H1 (cell line): Measurements from ENCODE around the gene PHLPP1. TPM values are rescaled to one million over a fixed set of nuclear protein-coding genes. Genes with fewer than 3 reads are reported as not detected.

Experiments used
- CTCF ChIA-PET: fragments of 300-600 bp; sonication (Branson Sonifier 250); formaldehyde crosslinking; loops from one replicate; lab custom pipeline; 2021; ENCODE audit not compliant: partially characterized antibody; lab: Charles Lee
- POLR2A ChIA-PET: fragments of 300-600 bp; sonication (Branson Sonifier 250); formaldehyde crosslinking; loops from one replicate; lab custom pipeline; 2021; ENCODE audit warnings: inconsistent platforms; ENCODE audit not compliant: partially characterized antibody; lab: Charles Lee
- DNase-seq, 2 experiments: peaks; one replicate each; pipeline versions ENCODE4 v3.0.0 to v3.0.0-alpha.2; 2010 to 2022; ENCODE audit warnings: low spot score in 2 of 2, low read depth in 1 of 2, mixed read lengths in 1 of 2
- FAIRE-seq: peaks from 2 replicates; lab custom pipeline; 2011; peaks lifted over from hg19 to GRCh38; lab: Jason Lieb, UNC
- H2AFZ ChIP-seq: 2 replicates; pipeline ENCODE4 v1.8.1; 2012; ENCODE audit warnings: low read length, inconsistent platforms
- H2AK5ac ChIP-seq: 2 replicates; pipeline ENCODE4 v1.6.1; 2013; ENCODE audit warnings: low read depth, low read length
- H2BK120ac ChIP-seq: replicated peaks from 2 replicates; pipeline ENCODE3; 2013; ENCODE audit warnings: low read depth, low read length, inconsistent platforms
- H2BK12ac ChIP-seq: 2 replicates; pipeline ENCODE4 v1.6.1; 2013; ENCODE audit warnings: low read depth, low read length
- H2BK15ac ChIP-seq: 2 replicates; pipeline ENCODE4 v1.6.1; 2013; ENCODE audit warnings: low read length
- H2BK20ac ChIP-seq: 2 replicates; pipeline ENCODE4 v1.6.1; 2013; ENCODE audit warnings: low read length
- H2BK5ac ChIP-seq: 2 replicates; pipeline ENCODE4 v1.6.1; 2013; ENCODE audit warnings: low read depth, low read length
- H3K14ac ChIP-seq: 2 replicates; pipeline ENCODE4 v1.6.1; 2013; ENCODE audit warnings: inconsistent platforms; ENCODE audit not compliant: insufficient read length
- H3K18ac ChIP-seq: 2 replicates; pipeline ENCODE4 v1.6.1; 2013; ENCODE audit warnings: low read length; ENCODE audit errors: extremely low read depth
- H3K23ac ChIP-seq: 2 replicates; pipeline ENCODE4 v1.6.1; 2013; ENCODE audit warnings: inconsistent platforms; ENCODE audit not compliant: insufficient read length
- H3K23me2 ChIP-seq: 2 replicates; pipeline ENCODE4 v1.6.1; 2013; ENCODE audit warnings: low read depth, low read length
- H3K27ac ChIP-seq: 2 replicates; pipeline ENCODE4 v1.6.1; 2011; ENCODE audit warnings: low read depth, low read length, inconsistent platforms
- H3K27me3 ChIP-seq, 4 experiments: replicated peaks in 1 of 4; 1 replicate in 1 of 4; 2 replicates in 3 of 4; pipeline versions ENCODE4 v1.6.1 to v1.8.1; 2011 to 2013; ENCODE audit warnings: low read length in 3 of 4, mild to moderate bottlenecking in 3 of 4, inconsistent platforms in 2 of 4, mixed read lengths in 2 of 4, moderate library complexity in 1 of 4; ENCODE audit not compliant: control insufficient read depth in 3 of 4, insufficient read depth in 3 of 4; ENCODE audit errors: extremely low read depth in 1 of 4
- H3K36me3 ChIP-seq, 4 experiments: 2 replicates each; pipeline versions ENCODE4 v1.6.1 to v1.8.1; 2011 to 2013; ENCODE audit warnings: mild to moderate bottlenecking in 4 of 4, low read length in 3 of 4, moderate library complexity in 2 of 4, control low read depth in 1 of 4, inconsistent platforms in 1 of 4; ENCODE audit not compliant: insufficient read depth in 4 of 4, control insufficient read depth in 2 of 4
- H3K4ac ChIP-seq: replicated peaks from 2 replicates; pipeline ENCODE3; 2013; ENCODE audit warnings: low read length, low read depth, mixed read lengths, inconsistent platforms; ENCODE audit not compliant: insufficient read length
- H3K4me1 ChIP-seq, 4 experiments: replicated peaks in 1 of 4; 1 replicate in 1 of 4; 2 replicates in 3 of 4; pipeline versions ENCODE4 v1.6.1 to v1.8.1; 2011 to 2013; ENCODE audit warnings: low read length in 3 of 4, inconsistent platforms in 2 of 4, mixed read lengths in 1 of 4; ENCODE audit not compliant: insufficient read depth in 4 of 4, control insufficient read depth in 3 of 4
- H3K4me2 ChIP-seq, 2 experiments: 2 replicates each; pipeline versions ENCODE4 v1.6.1 to v1.8.1; 2011 to 2013; ENCODE audit warnings: low read depth in 2 of 2, low read length in 2 of 2, control low read depth in 1 of 2, inconsistent platforms in 1 of 2, mild to moderate bottlenecking in 1 of 2; ENCODE audit not compliant: insufficient read depth in 1 of 2
- H3K4me3 ChIP-seq, 4 experiments: fragments of 200-600, 300-600 bp in 1 of 4; sonication (generic), shearing (Covaris generic), sonication (Bioruptor Twin) in 1 of 4; 2 replicates each; pipeline versions ENCODE4 v1.5.1 to v1.8.1; 2011 to 2016; ENCODE audit warnings: low read length in 4 of 4, low read depth in 3 of 4, control low read depth in 2 of 4, inconsistent platforms in 2 of 4, mild to moderate bottlenecking in 2 of 4, mixed read lengths in 1 of 4, moderate library complexity in 1 of 4; ENCODE audit not compliant: insufficient read depth in 2 of 4; ENCODE audit errors: extremely low read depth in 1 of 4
- H3K56ac ChIP-seq: replicated peaks from 2 replicates; pipeline ENCODE3; 2013; ENCODE audit warnings: low read depth, mild to moderate bottlenecking, mixed read lengths, low read length, inconsistent platforms; ENCODE audit not compliant: insufficient read length
- H3K79me1 ChIP-seq: 2 replicates; pipeline ENCODE4 v1.6.1; 2013; ENCODE audit warnings: low read depth, low read length, control low read depth
- H3K79me2 ChIP-seq, 2 experiments: 2 replicates each; pipeline versions ENCODE4 v1.6.1 to v1.8.1; 2012 to 2013; ENCODE audit warnings: low read length in 2 of 2, mild to moderate bottlenecking in 2 of 2, inconsistent platforms in 1 of 2; ENCODE audit not compliant: insufficient read depth in 2 of 2, control insufficient read depth in 1 of 2
- H3K9ac ChIP-seq, 4 experiments: replicated peaks in 1 of 4; 1 replicate in 1 of 4; 2 replicates in 3 of 4; pipeline versions ENCODE4 v1.6.1 to v1.8.1; 2011 to 2013; ENCODE audit warnings: low read depth in 3 of 4, low read length in 3 of 4, control low read depth in 2 of 4, mild to moderate bottlenecking in 2 of 4, moderate library complexity in 2 of 4, inconsistent platforms in 1 of 4; ENCODE audit errors: extremely low read depth in 1 of 4
- H3K9me3 ChIP-seq, 2 experiments: 2 replicates each; pipeline versions ENCODE4 v1.6.1 to v1.8.1; 2012 to 2013; ENCODE audit warnings: mild to moderate bottlenecking in 2 of 2, moderate library complexity in 2 of 2, control low read depth in 1 of 2, inconsistent platforms in 1 of 2, low read depth in 1 of 2, low read length in 1 of 2, mixed read lengths in 1 of 2; ENCODE audit not compliant: insufficient read depth in 2 of 2
- H4K20me1 ChIP-seq, 2 experiments: replicated peaks in 1 of 2; 2 replicates each; pipeline versions ENCODE3 to v1.8.1; 2011 to 2013; ENCODE audit warnings: inconsistent platforms in 2 of 2, low read length in 2 of 2, mild to moderate bottlenecking in 1 of 2; ENCODE audit not compliant: insufficient read depth in 2 of 2, control insufficient read depth in 1 of 2
- H4K5ac ChIP-seq: 2 replicates; pipeline ENCODE4 v1.6.1; 2013; ENCODE audit warnings: low read length, low read depth, mixed read lengths, inconsistent platforms; ENCODE audit not compliant: insufficient read length
- H4K8ac ChIP-seq: 2 replicates; pipeline ENCODE4 v1.8.0; 2013; ENCODE audit warnings: mild to moderate bottlenecking, moderate library complexity, low read length, inconsistent platforms; ENCODE audit not compliant: insufficient read depth; ENCODE audit errors: extremely low read depth
- H4K91ac ChIP-seq: replicated peaks from 2 replicates; pipeline ENCODE3; 2013; ENCODE audit warnings: low read length, mixed read lengths, inconsistent platforms; ENCODE audit not compliant: insufficient read length
- ASH2L ChIP-seq: fragments of 200-600, 300-600 bp; sonication (generic); IDR thresholded peaks from one replicate; pipeline ENCODE4 v1.7.1; 2017; ENCODE audit warnings: low read length
- JUND ChIP-seq: IDR thresholded peaks from 2 replicates; pipeline ENCODE4 v1.6.1; 2011; ENCODE audit warnings: mild to moderate bottlenecking, improper control_type of control experiment, low read length
- SUZ12 ChIP-seq: fragments of 200-600 bp; sonication (generic); IDR thresholded peaks from 2 replicates; pipeline ENCODE4 v1.6.1; 2012; ENCODE audit warnings: mild to moderate bottlenecking, inconsistent platforms, low read length, moderate library complexity, mixed read lengths
- WGBS, 2 experiments: shearing (Covaris generic) in 1 of 2; methylation state at CpG; one replicate each; pipeline versions ENCODE4 v1.1.6 to v1.1.7; 2013 to 2015; ENCODE audit warnings: low lambda C conversion rate in 2 of 2, mixed read lengths in 2 of 2, inconsistent platforms in 1 of 2, low coverage in 1 of 2, missing lambda C conversion rate in 1 of 2; ENCODE audit not compliant: insufficient replicate concordance in 2 of 2, insufficient coverage in 1 of 2, insufficient read length in 1 of 2; ENCODE audit errors: extremely low coverage in 1 of 2, missing lambda C conversion rate in 1 of 2; 5-methylcytosine and 5-hydroxymethylcytosine counted together
- polyA plus RNA-seq, 7 experiments: library from polyadenylated mRNA; depleted of rRNA in 3 of 7; stranded (reverse) in 5 of 7; unstranded in 2 of 7; fragments of >200 nt in 5 of 7; fragments of 200-250 nt in 2 of 7; gene quantifications; 1 replicate in 5 of 7; 2 replicates in 1 of 7; 4 replicates in 1 of 7; pipeline versions ENCODE4 v1.2.1 to v1.2.3, GENCODE V29; 2011 to 2013; ENCODE audit warnings: missing spikeins in 2 of 7, mixed read lengths in 2 of 7
- total RNA-seq: library from RNA; stranded (reverse); fragmentation: NEBNext Ultra II Directional; extraction: Animal tissue kit (Norgen Biotek cat#: 25700); gene quantifications from 2 replicates; pipeline ENCODE4 v1.2.1, GENCODE V29; 2021

The PHLPP1 gene
- total and polyA plus RNA-seq, 2 of the 8 experiments (the other 6 are each of a cell fraction or from before 2014, with no cell fraction given) = 28.0 to 66.3 TPM

DNA sequence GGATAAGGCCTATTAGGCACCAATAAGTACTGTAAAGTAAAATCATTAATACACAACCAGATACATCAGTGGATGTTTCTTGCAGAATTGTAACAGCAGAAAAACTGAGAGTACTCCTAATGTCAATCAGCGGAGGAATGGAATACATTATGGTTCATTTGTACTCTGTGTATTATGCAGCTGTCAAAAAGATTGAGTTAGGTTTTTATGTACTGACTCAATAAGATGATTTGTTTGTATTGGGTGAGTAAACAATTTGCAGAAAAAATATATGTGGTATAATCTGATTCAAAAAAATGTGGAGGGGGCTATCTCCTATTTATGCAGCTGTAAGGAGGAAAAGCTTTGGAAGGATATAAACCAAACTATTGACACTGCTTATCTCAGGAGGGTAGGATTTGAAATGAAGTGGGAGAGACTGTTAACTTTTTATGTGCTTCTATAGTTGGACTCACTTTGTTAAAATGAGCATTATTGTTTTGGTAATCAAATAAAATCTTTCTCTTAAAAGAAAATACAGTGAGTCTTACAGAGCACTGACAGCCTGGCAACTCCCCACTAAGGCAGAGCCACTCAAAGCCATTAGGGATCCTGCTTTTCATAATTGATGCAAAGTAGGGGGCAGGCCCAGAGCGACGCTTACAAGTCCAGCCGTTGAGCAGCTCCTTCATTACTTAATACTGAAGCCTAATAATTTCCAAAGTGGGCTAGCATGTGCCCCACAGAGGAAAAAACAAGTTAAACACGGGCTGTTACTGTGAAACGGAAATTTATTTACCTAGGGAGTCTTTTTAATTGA is 168.8 kb downstream of the PHLPP1 start:
- Histone ChIP-seq H3K4me2 (no peak overlapping the region), H2BK120ac (no peak overlapping the region), H3K23me2 (no peaks in the 10 kb centered on the region), H3K18ac (no peak overlapping the region), H2BK5ac (no peak overlapping the region), H3K4me3 (no peak overlapping the region), H3K23ac (no peak overlapping the region), H3K9ac (no peak overlapping the region), H4K91ac (no peak overlapping the region), H3K4ac (no peak overlapping the region), H3K4me1 (peaks cover 0 to 25% (median 13%) of the 10 kb centered on the region in 4 experiments), H4K8ac (no peak overlapping the region), H4K5ac (no peak overlapping the region), H2AFZ (no peak overlapping the region), H3K9me3 (no peaks in the 10 kb centered on the region), H2BK12ac (no peak overlapping the region), H3K14ac (no peak overlapping the region), H3K27ac (no peak overlapping the region), H3K56ac (no peak overlapping the region), H3K27me3 (no peaks in the 10 kb centered on the region), H3K36me3 (no peaks in the 10 kb centered on the region), H3K79me1 (peaks cover 2% of the 10 kb centered on the region; the same call in 1 of the 2 replicates), H2BK20ac (no peak overlapping the region), H2AK5ac (no peak overlapping the region), H2BK15ac (no peak overlapping the region), H3K79me2 (peaks cover 4 to 93% of the 10 kb centered on the region in 2 experiments; a peak in 3 of 4 replicates), H4K20me1 (peaks cover 2 to 3% of the 10 kb centered on the region in 2 experiments)
- FAIRE-seq (no peak), DNase-seq (no peak)
- ChIA-PET CTCF (interaction anchor here (0.6 to 1.4 kb wide), 3 partner anchors 10 to 297 kb away, joined by 3 to 4 read pairs (median 4); no protein-coding TSS in a partner anchor), POLR2A (no interaction called here)
- TF ChIP-seq JUND (no peak), SUZ12 (no peak), ASH2L (no peak)
- WGBS, 2 experiments = 79% methylated on average over 6 of the region's 6 CpGs; no CpG with 5 or more reads in 1 of the 2 experiments
